GM12878 (cell line): Measurements from ENCODE around the gene NGF. TPM values are rescaled to one million over a fixed set of nuclear protein-coding genes. Genes with fewer than 3 reads are reported as not detected.

ENCODE experiments used
- ATAC-seq: fragments of 200-7000 bp; cut with Tn5 transposase; 3 replicates; pipeline ENCODE4 v1.9.1; 2020; ENCODE audit warnings: mild to moderate bottlenecking, moderate library complexity
- BruUV-seq: library from RNA; stranded (reverse); fragments of 400-500 nt; replicated peaks from 2 replicates; lab custom pipeline; 2021; lab: Mats Ljungman, UMichigan
- CTCF ChIA-PET: fragments of 300-600 bp; sonication (Branson Sonifier 250); formaldehyde crosslinking; extraction: SDS; loops from one replicate; lab custom pipeline; 2021; ENCODE audit warnings: inconsistent platforms; lab: Yijun Ruan, JAX
- POLR2A ChIA-PET: fragments of 350-600 bp; formaldehyde crosslinking; extraction: SDS; loops from one replicate; lab custom pipeline; 2021; ENCODE audit warnings: inconsistent platforms; lab: Charles Lee
- RAD21 ChIA-PET: fragments of 300-600 bp; sonication (Branson Sonifier 250); formaldehyde crosslinking; loops from one replicate; lab custom pipeline; 2023; ENCODE audit warnings: antibody characterized with exemption; ENCODE audit not compliant: unreplicated experiment; lab: Charles Lee
- SMC1A ChIA-PET: fragments of 300-600 bp; sonication (Branson Sonifier 250); formaldehyde crosslinking; loops from one replicate; lab custom pipeline; 2023; ENCODE audit not compliant: unreplicated experiment, uncharacterized antibody; lab: Charles Lee
- DNase-seq: peaks from one replicate; pipeline ENCODE4 v3.0.0-alpha.2; 2011; ENCODE audit warnings: low read depth, low spot score
- FAIRE-seq: peaks from 3 replicates; lab custom pipeline; 2011; peaks lifted over from hg19 to GRCh38; lab: Jason Lieb, UNC
- H2AFZ ChIP-seq: 2 replicates; pipeline ENCODE4 v1.6.0; 2011; ENCODE audit warnings: low read depth, low read length, control low read depth; ENCODE audit not compliant: control insufficient read depth
- H3K27ac ChIP-seq: 2 replicates; pipeline ENCODE4 v1.5.1; 2011; ENCODE audit warnings: control low read depth; ENCODE audit not compliant: control insufficient read depth, insufficient read depth
- H3K27me3 ChIP-seq, 2 experiments: replicated peaks in 1 of 2; 2 replicates each; pipeline versions ENCODE4 v1.6.0 to v1.6.1; 2011; ENCODE audit warnings: low read length in 1 of 2; ENCODE audit not compliant: control insufficient read depth in 2 of 2, insufficient read depth in 2 of 2
- H3K36me3 ChIP-seq, 2 experiments: 2 replicates each; pipeline ENCODE4 v1.5.1; 2011; ENCODE audit warnings: low read length in 1 of 2; ENCODE audit not compliant: control insufficient read depth in 2 of 2, insufficient read depth in 2 of 2
- H3K4me1 ChIP-seq: 2 replicates; pipeline ENCODE4 v1.6.1; 2011; ENCODE audit warnings: mild to moderate bottlenecking, low read length, moderate library complexity, mixed read lengths; ENCODE audit not compliant: control insufficient read depth, insufficient read depth
- H3K4me2 ChIP-seq: 2 replicates; pipeline ENCODE4 v1.6.0; 2011; ENCODE audit warnings: control low read depth; ENCODE audit not compliant: control insufficient read depth, insufficient read depth
- H3K4me3 ChIP-seq: fragments of 200-600 bp; sonication (generic); 2 replicates; pipeline ENCODE4 v1.5.1; 2016
- H3K79me2 ChIP-seq: 2 replicates; pipeline ENCODE4 v1.6.0; 2011; ENCODE audit warnings: low read length; ENCODE audit not compliant: control insufficient read depth, insufficient read depth
- H3K9ac ChIP-seq: 2 replicates; pipeline ENCODE4 v1.8.0; 2011; ENCODE audit warnings: low read length, control low read depth, mixed read lengths; ENCODE audit not compliant: control insufficient read depth, insufficient read depth
- H3K9me3 ChIP-seq: replicated peaks from 3 replicates; pipeline ENCODE4 v1.5.1; 2011; ENCODE audit warnings: mild to moderate bottlenecking, low read length; ENCODE audit not compliant: control insufficient read depth, insufficient read depth
- H4K20me1 ChIP-seq: 2 replicates; pipeline ENCODE4 v1.6.0; 2011; ENCODE audit not compliant: control insufficient read depth, insufficient read depth
- BACH1 ChIP-seq: fragments of 450-650 bp; IDR thresholded peaks from 2 replicates; pipeline ENCODE4 v1.6.1; 2017; ENCODE audit warnings: mild to moderate bottlenecking, borderline replicate concordance
- CBX5 ChIP-seq: sonication (generic); IDR thresholded peaks from 2 replicates; pipeline ENCODE4 v1.6.1; 2016; ENCODE audit warnings: low read depth, moderate library complexity, mild to moderate bottlenecking, inconsistent platforms
- CEBPB ChIP-seq, 2 experiments: fragments of 150-350 bp in 1 of 2; IDR thresholded peaks; 2 replicates each; pipeline ENCODE4 v1.6.1; 2012 to 2014; ENCODE audit warnings: low read depth in 2 of 2, low read length in 2 of 2, borderline replicate concordance in 1 of 2, inconsistent platforms in 1 of 2
- CHD1 ChIP-seq: IDR thresholded peaks from 2 replicates; pipeline ENCODE4 v1.6.1; 2012; ENCODE audit warnings: low read depth, low read length, improper control_type of control experiment
- E4F1 ChIP-seq: fragments of 450-650 bp; IDR thresholded peaks from 2 replicates; pipeline ENCODE4 v1.6.1; 2018; ENCODE audit warnings: borderline replicate concordance, mild to moderate bottlenecking; ENCODE audit not compliant: partially characterized antibody
- FOS ChIP-seq: IDR thresholded peaks from 3 replicates; pipeline ENCODE4 v1.6.1; 2011; ENCODE audit warnings: borderline replicate concordance; ENCODE audit not compliant: insufficient read length; ENCODE audit errors: extremely low read depth
- FOXM1 ChIP-seq: IDR thresholded peaks from 2 replicates; pipeline ENCODE4 v1.6.1; 2012; ENCODE audit warnings: low read depth, mild to moderate bottlenecking, inconsistent platforms, low read length, moderate library complexity
- HSF1 ChIP-seq: fragments of 150-350 bp; IDR thresholded peaks from 2 replicates; pipeline ENCODE4 v1.6.1; 2014; ENCODE audit warnings: mild to moderate bottlenecking, low read depth, low read length
- MTA2 ChIP-seq: fragments of 450-650 bp; IDR thresholded peaks from 2 replicates; pipeline ENCODE4 v1.6.1; 2016; ENCODE audit warnings: low read depth, mild to moderate bottlenecking, moderate library complexity
- MYB ChIP-seq: fragments of 150-350 bp; IDR thresholded peaks from 2 replicates; pipeline ENCODE4 v1.6.1; 2014; ENCODE audit warnings: mild to moderate bottlenecking, low read depth, low read length, borderline replicate concordance
- POLR2AphosphoS5 ChIP-seq: IDR thresholded peaks from 2 replicates; pipeline ENCODE4 v1.6.1; 2011; ENCODE audit warnings: mild to moderate bottlenecking, low read length, inconsistent platforms
- RELB ChIP-seq: fragments of 450-650 bp; IDR thresholded peaks from 2 replicates; pipeline ENCODE4 v1.6.1; 2017; ENCODE audit warnings: low read depth, mild to moderate bottlenecking, moderate library complexity
- SKIL ChIP-seq: fragments of 450-650 bp; IDR thresholded peaks from 2 replicates; pipeline ENCODE4 v1.6.1; 2017; ENCODE audit warnings: mild to moderate bottlenecking, low read depth, inconsistent platforms; ENCODE audit not compliant: poor library complexity, severe bottlenecking
- USF1 ChIP-seq: IDR thresholded peaks from 2 replicates; pipeline ENCODE4 v1.6.1; 2011; ENCODE audit warnings: borderline replicate concordance, low read depth, mild to moderate bottlenecking, moderate library complexity, mixed read lengths, low read length; ENCODE audit not compliant: insufficient read depth; ENCODE audit errors: extremely low read length
- WGBS: methylation state at CpG from one replicate; pipeline ENCODE4 v1.1.6; 2016; ENCODE audit warnings: low lambda C conversion rate; ENCODE audit not compliant: insufficient replicate concordance, insufficient coverage; ENCODE audit errors: missing lambda C conversion rate; 5-methylcytosine and 5-hydroxymethylcytosine counted together
- in situ Hi-C: fragments of 300-500 bp; cut with MboI; formaldehyde crosslinking; loops from 9 replicates; pipeline ENCODE4 v1.14.3; 2018; ENCODE audit warnings: mixed read lengths
- intact Hi-C: fragments of 100-400 bp; cut with micrococcal nuclease; formaldehyde crosslinking; loops from one replicate; pipeline ENCODE4 v1.14.2; 2022; ENCODE audit not compliant: unreplicated experiment
- polyA plus RNA-seq, 11 experiments: library from polyadenylated mRNA; depleted of rRNA in 4 of 11; unstranded in 6 of 11; stranded (reverse) in 5 of 11; fragments of >200 nt; fragmentation: Nextera tagmentation in 4 of 11; fragmentation: Illumina TruSeq in 1 of 11; extraction: Ambion mirVana in 4 of 11; extraction: Trizol in 1 of 11; gene quantifications; 1 replicate in 1 of 11; 2 replicates in 10 of 11; pipeline versions ENCODE4 v1.2.1 to v1.2.3, GENCODE V29; 2011 to 2016; ENCODE audit warnings: inconsistent platforms in 2 of 11, missing spikeins in 2 of 11, low read depth in 1 of 11
- total RNA-seq, 4 experiments: library from RNA; depleted of rRNA in 3 of 4; stranded (reverse); fragments of >200 nt in 3 of 4; fragmentation: Illumina TruSeq in 1 of 4; extraction: Trizol in 1 of 4; gene quantifications; 2 replicates each; pipeline versions ENCODE4 v1.2.1 to v1.2.3, GENCODE V29; 2013 to 2021

NGF gene
- total and polyA plus RNA-seq, 10 of the 15 experiments (the other 5 are each of a cell fraction or from before 2014, with no cell fraction given): not detected

GRCh38 chr1:115343200-115343737 lies 5.2 kb upstream of the NGF start:
- H3K27ac ChIP-seq: no peak overlapping the region
- no peaks in the 10 kb centered on the region for H3K9me3 ChIP-seq
- peaks cover 0 to 1% of the 10 kb centered on the region in 2 experiments; a peak in 2 of 4 replicates for H3K27me3 ChIP-seq
- intact Hi-C loops (no loop called here), in situ Hi-C loops (no loop called here)
- no peak overlapping the region for H3K4me3 ChIP-seq
- H2AFZ ChIP-seq: no peak overlapping the region
- ChIA-PET POLR2A (no interaction called here), RAD21 (no interaction called here), CTCF (no interaction called here), SMC1A (no interaction called here)
- H3K4me2 ChIP-seq: no peak overlapping the region
- TF ChIP-seq FOXM1: no peak
- no peak for TF ChIP-seq CHD1
- no peak for TF ChIP-seq CBX5
- no peak for TF ChIP-seq SKIL
- TF ChIP-seq POLR2AphosphoS5: no peak
- TF ChIP-seq RELB: no peak
- no peak for TF ChIP-seq MYB
- no peak for TF ChIP-seq USF1
- TF ChIP-seq E4F1: no peak
- TF ChIP-seq BACH1: no peak
- no peak for TF ChIP-seq HSF1
- TF ChIP-seq MTA2: no peak
- TF ChIP-seq FOS: no peak
- no peak for TF ChIP-seq CEBPB (IDR thresholded peaks at IDR 0.05; ENCODE audit: borderline replicate concordance in 1 of 2, low read depth in 2 of 2, low read length in 2 of 2)
- DNase-seq (no peak), FAIRE-seq (no peak), ATAC-seq (no peak)
- WGBS: 0% methylated on average over 2 of the region's 2 CpGs
- no peaks in the 10 kb centered on the region for H3K4me1 ChIP-seq
- H4K20me1 ChIP-seq: no peaks in the 10 kb centered on the region
- BruUV-seq: no TSS peak
- no peak overlapping the region for H3K9ac ChIP-seq
- H3K79me2 ChIP-seq: no peaks in the 10 kb centered on the region
- H3K36me3 ChIP-seq: no peaks in the 10 kb centered on the region
